OCI-LY7 (cell line): ENCODE results near the gene SCTR.

Experiments used
- CTCF ChIP-seq: fragments of 200-600 bp; sonication (generic); conservative IDR thresholded peaks from 2 replicates; pipeline ENCODE4 v1.5.1; 2014; ENCODE audit warnings: mild to moderate bottlenecking, antibody characterized with exemption, low read length, moderate library complexity, mixed read lengths
- EZH2phosphoT487 ChIP-seq: fragments of 200-600 bp; sonication (generic); IDR thresholded peaks from 2 replicates; pipeline ENCODE4 v1.6.1; 2018; ENCODE audit warnings: low read depth, borderline replicate concordance, mild to moderate bottlenecking, mixed run types, antibody characterized with exemption, low read length, moderate library complexity, mixed read lengths

- no peak for TF ChIP-seq CTCF
- no peak for TF ChIP-seq EZH2phosphoT487
Observed at GRCh38 chr2:119477113-119477505, 47.2 kb downstream of the SCTR start.
